CD8-positive, alpha-beta memory T cell (primary cell): ENCODE results near the gene HAPLN2. TPM values are rescaled to one million over a fixed set of nuclear protein-coding genes. Genes with fewer than 3 reads are reported as not detected.
A peak's percentile ranks its signal among the peaks of the same experiment; 100 is the strongest.
"Not testable (repeated sequence)": the region's sequence is repeated elsewhere in the genome, so short reads cannot be mapped to it uniquely, and the experiment has no call there.

ENCODE experiments used
- CTCF ChIA-PET: fragments of 350-600 bp; sonication (Branson Sonifier 250); formaldehyde crosslinking; loops from one replicate; lab custom pipeline; 2021; ENCODE audit warnings: antibody characterized with exemption; lab: Charles Lee
- POLR2A ChIA-PET: fragments of 350-600 bp; sonication (Branson Sonifier 250); formaldehyde crosslinking; loops from one replicate; lab custom pipeline; 2021; ENCODE audit warnings: antibody characterized with exemption; lab: Charles Lee
- DNase-seq, 5 donors: peaks; one replicate each; pipeline versions ENCODE4 v3.0.0 to v3.0.0-alpha.2; 2020 to 2022; ENCODE audit warnings: mixed read lengths in 1 of 5
- H3K27ac ChIP-seq: one replicate; pipeline ENCODE4 v1.7.0; 2013; ENCODE audit warnings: low read depth, mild to moderate bottlenecking, low read length, moderate library complexity
- H3K27me3 ChIP-seq: 2 replicates; pipeline ENCODE4 v1.7.0; 2013; ENCODE audit warnings: low read length, mild to moderate bottlenecking; ENCODE audit not compliant: insufficient read depth, poor library complexity, severe bottlenecking
- H3K36me3 ChIP-seq: 2 replicates; pipeline ENCODE4 v1.7.0; 2013; ENCODE audit warnings: mild to moderate bottlenecking, low read length, moderate library complexity; ENCODE audit not compliant: insufficient read depth
- H3K4me1 ChIP-seq: 2 replicates; pipeline ENCODE4 v1.7.0; 2013; ENCODE audit warnings: mild to moderate bottlenecking, low read length, moderate library complexity; ENCODE audit not compliant: insufficient read depth
- H3K4me3 ChIP-seq: 2 replicates; pipeline ENCODE4 v1.7.0; 2013; ENCODE audit warnings: mild to moderate bottlenecking, low read length
- H3K9me3 ChIP-seq: 2 replicates; pipeline ENCODE4 v1.7.0; 2013; ENCODE audit warnings: mild to moderate bottlenecking, low read length
- H3K27ac Mint-ChIP-seq, 8 donors: one replicate each; pipeline ENCODE4 v1.8.0; 2020 to 2021; ENCODE audit warnings: mixed read lengths in 8 of 8, mild to moderate bottlenecking in 6 of 8, inconsistent platforms in 3 of 8, moderate library complexity in 3 of 8
- H3K27me3 Mint-ChIP-seq, 2 donors: one replicate each; pipeline ENCODE4 v1.8.0; 2020 to 2021; ENCODE audit warnings: mixed read lengths in 2 of 2, mild to moderate bottlenecking in 1 of 2, moderate library complexity in 1 of 2
- H3K36me3 Mint-ChIP-seq, 3 donors: one replicate each; pipeline ENCODE4 v1.8.0; 2020 to 2021; ENCODE audit warnings: mixed read lengths in 3 of 3, inconsistent platforms in 1 of 3, mild to moderate bottlenecking in 1 of 3
- H3K4me1 Mint-ChIP-seq, 3 donors: one replicate each; pipeline ENCODE4 v1.8.0; 2020 to 2021; ENCODE audit warnings: mixed read lengths in 3 of 3, inconsistent platforms in 1 of 3, mild to moderate bottlenecking in 1 of 3
- H3K4me3 Mint-ChIP-seq, 7 donors: one replicate each; pipeline ENCODE4 v1.8.0; 2020 to 2021; ENCODE audit warnings: mixed read lengths in 7 of 7, mild to moderate bottlenecking in 6 of 7, moderate library complexity in 4 of 7, inconsistent platforms in 2 of 7
- H3K9me3 Mint-ChIP-seq, 5 donors: one replicate each; pipeline ENCODE4 v1.8.0; 2020 to 2022; ENCODE audit warnings: mixed read lengths in 5 of 5, mild to moderate bottlenecking in 3 of 5, moderate library complexity in 2 of 5, inconsistent platforms in 1 of 5
- polyA plus RNA-seq: library from polyadenylated mRNA; unstranded; fragments of 300-500 nt; fragmentation: Illumina TruSeq; gene quantifications from one replicate; pipeline ENCODE4 v1.2.3, GENCODE V29; 2021
- total RNA-seq, 2 experiments: library from RNA; stranded (reverse); gene quantifications; one replicate each; pipeline ENCODE4 v1.2.3, GENCODE V29; 2021

Gene HAPLN2
- total and polyA plus RNA-seq, 3 experiments from 2014 or later = not detected

GRCh38 chr1:156586892-156587477 lies 32.2 kb upstream of the HAPLN2 start:
- POLR2A ChIA-PET = interaction anchor here (1.2 kb wide), 1 partner anchor 92 kb away, joined by 3 read pairs; no protein-coding TSS in a partner anchor
- Mint-ChIP-seq H3K36me3 (peaks cover 0 to 18% (median 0%) of the 10 kb centered on the region in 3 donors), H3K9me3 (no peaks in the 10 kb centered on the region)

GRCh38 chr1:156587927-156588326 lies 31.3 kb upstream of the HAPLN2 start:
- H3K36me3 ChIP-seq, H3K9me3 ChIP-seq, H3K27ac Mint-ChIP-seq, H3K27me3 Mint-ChIP-seq, POLR2A ChIA-PET, H3K4me3 Mint-ChIP-seq, H3K4me3 ChIP-seq, H3K27me3 ChIP-seq, CTCF ChIA-PET, DNase-seq, H3K27ac ChIP-seq, H3K9me3 Mint-ChIP-seq: not testable (repeated sequence)
- peaks cover 32% of the 10 kb centered on the region for H3K4me1 ChIP-seq
- Mint-ChIP-seq H3K4me1 (peaks cover 26 to 39% (median 31%) of the 10 kb centered on the region in 3 donors), H3K36me3 (peaks cover 0 to 20% (median 0%) of the 10 kb centered on the region in 3 donors)

More at GRCh38 chr1:156586892-156587477, 32.2 kb upstream of the HAPLN2 start:
- H3K27ac Mint-ChIP-seq = peak overlapping the region in 1 of 8 donors; percentile 37
- Histone ChIP-seq H3K27ac (no peak overlapping the region), H3K36me3 (no peaks in the 10 kb centered on the region), H3K27me3 (no peaks in the 10 kb centered on the region), H3K9me3 (no peaks in the 10 kb centered on the region), H3K4me3 (no peak overlapping the region), H3K4me1 (peaks cover 32% of the 10 kb centered on the region)
- H3K4me1 Mint-ChIP-seq = peaks cover 28 to 40% (median 31%) of the 10 kb centered on the region in 3 donors
- H3K27me3 Mint-ChIP-seq = peaks cover 0 to 1% of the 10 kb centered on the region in 2 donors
- CTCF ChIA-PET = interaction anchor here (0.7 kb wide), 1 partner anchor 106 kb away, joined by 3 read pairs; no protein-coding TSS in a partner anchor
- no peak overlapping the region for H3K4me3 Mint-ChIP-seq
- DNase-seq = no peak

- H3K27ac Mint-ChIP-seq = no peak overlapping the region
- ChIA-PET POLR2A (interaction anchor here (0.6 kb wide), 1 partner anchor 17 kb away, joined by 10 read pairs; no protein-coding TSS in a partner anchor), CTCF (interaction anchor here (1.3 kb wide), 1 partner anchor 109 kb away, joined by 5 read pairs; no protein-coding TSS in a partner anchor)
Measured at GRCh38 chr1:156589546-156589945, 29.7 kb upstream of the HAPLN2 start.

GRCh38 chr1:156590326-156591180 lies 28.7 kb upstream of the HAPLN2 start:
- no peak for DNase-seq
- peaks cover 21 to 24% (median 22%) of the 10 kb centered on the region in 3 donors for H3K4me1 Mint-ChIP-seq
- no peaks in the 10 kb centered on the region for H3K27me3 Mint-ChIP-seq
- no peaks in the 10 kb centered on the region for H3K27me3 ChIP-seq
- peak overlapping the region; percentile 66 for H3K4me3 ChIP-seq
- H3K4me3 Mint-ChIP-seq = peak overlapping the region; percentile 89 to 94 (median 91)
- H3K9me3 Mint-ChIP-seq = no peaks in the 10 kb centered on the region
- no peaks in the 10 kb centered on the region for H3K9me3 ChIP-seq
- POLR2A ChIA-PET = interaction anchor here (1.1 to 2.1 kb wide), 9 partner anchors 9 to 133 kb away, joined by 3 to 10 read pairs (median 5); partner anchors contain the start of gene MEF2D
- H3K27ac ChIP-seq = peak overlapping the region; percentile 39
- peaks cover 20% of the 10 kb centered on the region for H3K4me1 ChIP-seq
- CTCF ChIA-PET = interaction anchor here (0.7 to 3.9 kb wide), 12 partner anchors 9 to 205 kb away, joined by 3 to 22 read pairs (median 4); partner anchors contain the start of genes GPATCH4 and MEF2D
- peaks cover 0 to 32% (median 6%) of the 10 kb centered on the region in 3 donors for H3K36me3 Mint-ChIP-seq
- H3K36me3 ChIP-seq = no peaks in the 10 kb centered on the region
- H3K27ac Mint-ChIP-seq = peak overlapping the region in 7 of 8 donors; percentile 90 to 98 (median 96)

More at GRCh38 chr1:156589546-156589945, 29.7 kb upstream of the HAPLN2 start:
- no peak overlapping the region for H3K4me3 ChIP-seq
- DNase-seq = no peak
- Mint-ChIP-seq H3K4me3 (no peak overlapping the region), H3K4me1 (peaks cover 18 to 25% (median 19%) of the 10 kb centered on the region in 3 donors), H3K9me3 (no peaks in the 10 kb centered on the region), H3K27me3 (no peaks in the 10 kb centered on the region), H3K36me3 (peaks cover 0 to 28% (median 0%) of the 10 kb centered on the region in 3 donors)
- H3K27ac ChIP-seq = no peak overlapping the region
- H3K36me3 ChIP-seq = no peaks in the 10 kb centered on the region
- peaks cover 20% of the 10 kb centered on the region for H3K4me1 ChIP-seq
- H3K9me3 ChIP-seq = no peaks in the 10 kb centered on the region
- H3K27me3 ChIP-seq = no peaks in the 10 kb centered on the region

GRCh38 chr1:156591181-156591431 lies 28.1 kb upstream of the HAPLN2 start:
- Mint-ChIP-seq H3K4me1 (peaks cover 20 to 24% (median 21%) of the 10 kb centered on the region in 3 donors), H3K9me3 (no peaks in the 10 kb centered on the region), H3K27me3 (no peaks in the 10 kb centered on the region), H3K4me3 (peak overlapping the region; percentile 89 to 94 (median 91)), H3K36me3 (peaks cover 0 to 32% (median 6%) of the 10 kb centered on the region in 3 donors), H3K27ac (peak overlapping the region; percentile 90 to 98 (median 96))
- Histone ChIP-seq H3K27ac (peak overlapping the region; percentile 39), H3K4me1 (peaks cover 20% of the 10 kb centered on the region), H3K27me3 (no peaks in the 10 kb centered on the region), H3K36me3 (no peaks in the 10 kb centered on the region), H3K4me3 (peak overlapping the region; percentile 66), H3K9me3 (no peaks in the 10 kb centered on the region)
- CTCF ChIA-PET = interaction anchor here (0.7 to 3.9 kb wide), 12 partner anchors 9 to 205 kb away, joined by 3 to 22 read pairs (median 4); partner anchors contain the start of genes GPATCH4 and MEF2D
- no peak for DNase-seq
- POLR2A ChIA-PET = interaction anchor here (0.9 to 2.1 kb wide), 11 partner anchors 9 to 134 kb away, joined by 3 to 10 read pairs (median 5); partner anchors contain the start of genes GPATCH4 and MEF2D

- H3K27ac Mint-ChIP-seq = peak within 1 kb of the TSS; percentile 90 to 98 (median 96)
- Histone ChIP-seq H3K36me3 (peaks cover under 1% of the 10 kb centered on the region), H3K27me3 (no peaks in the 10 kb centered on the region), H3K9me3 (no peaks in the 10 kb centered on the region), H3K27ac (peak within 1 kb of the TSS; percentile 67), H3K4me3 (peak within 1 kb of the TSS; percentile 70), H3K4me1 (peaks cover 20% of the 10 kb centered on the region)
- peaks cover 20 to 24% (median 21%) of the 10 kb centered on the region in 3 donors for H3K4me1 Mint-ChIP-seq
- DNase-seq = peak; percentile 64 to 78 (median 70)
- ChIA-PET CTCF (interaction anchor here (0.7 to 3.9 kb wide), 14 partner anchors 9 to 206 kb away, joined by 3 to 22 read pairs (median 4); partner anchors contain the start of genes GPATCH4 and MEF2D), POLR2A (interaction anchor here (0.5 to 2.1 kb wide), 15 partner anchors 9 to 134 kb away, joined by 3 to 10 read pairs (median 5); partner anchors contain the start of genes GPATCH4 and MEF2D)
- peaks cover 0 to 37% (median 6%) of the 10 kb centered on the region in 3 donors for H3K36me3 Mint-ChIP-seq
- H3K4me3 Mint-ChIP-seq = peak within 1 kb of the TSS; percentile 89 to 94 (median 91)
- H3K9me3 Mint-ChIP-seq = no peaks in the 10 kb centered on the region
- no peaks in the 10 kb centered on the region for H3K27me3 Mint-ChIP-seq
Measured at GRCh38 chr1:156591432-156592157, 27.6 kb upstream of the HAPLN2 start, which contains the start of gene NAXE. Gene NAXE (plus strand): TSS chr1:156591776. CDS start chr1:156591805, 29 bp downstream.
